AG09309 (cell line): Measurements from ENCODE around the gene TBL1X.

Source experiments
- DNase-seq: peaks from one replicate; pipeline ENCODE4 v3.0.0-alpha.2; 2010; ENCODE audit warnings: low read depth
- H3K4me3 ChIP-seq: 2 replicates; pipeline ENCODE4 v1.5.1; 2011; ENCODE audit warnings: mild to moderate bottlenecking, low read depth, low read length, moderate library complexity; ENCODE audit not compliant: control insufficient read depth
- TF ChIP-seq, protein P1 (sequence below): IDR thresholded peaks from 2 replicates; pipeline ENCODE4 v1.5.1; 2011; ENCODE audit warnings: mild to moderate bottlenecking, low read depth, low read length, inconsistent platforms; ENCODE audit not compliant: insufficient read depth, control insufficient read depth; ENCODE audit errors: missing control alignments

Gene TBL1X

DNA sequence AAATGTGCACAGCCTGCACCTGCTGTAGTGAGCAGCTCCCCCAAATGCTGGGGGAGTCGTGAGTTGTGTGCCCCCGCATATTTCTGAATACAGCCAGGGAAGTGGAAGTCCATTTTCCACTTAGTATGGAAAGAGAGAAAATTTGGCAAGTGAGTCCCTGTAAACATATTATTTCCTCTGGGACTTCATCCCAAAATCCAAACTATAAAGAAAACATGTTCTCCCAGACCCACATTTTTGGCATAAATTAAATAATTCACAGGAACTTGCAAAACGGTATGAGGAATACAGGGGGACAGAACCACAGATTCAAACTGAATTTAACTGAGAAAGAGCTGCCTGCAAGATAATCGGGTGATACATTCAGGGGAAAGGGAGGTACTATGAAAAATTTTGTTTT lies 193.6 kb downstream of the TBL1X start:
- TF ChIP-seq, protein P1, sequence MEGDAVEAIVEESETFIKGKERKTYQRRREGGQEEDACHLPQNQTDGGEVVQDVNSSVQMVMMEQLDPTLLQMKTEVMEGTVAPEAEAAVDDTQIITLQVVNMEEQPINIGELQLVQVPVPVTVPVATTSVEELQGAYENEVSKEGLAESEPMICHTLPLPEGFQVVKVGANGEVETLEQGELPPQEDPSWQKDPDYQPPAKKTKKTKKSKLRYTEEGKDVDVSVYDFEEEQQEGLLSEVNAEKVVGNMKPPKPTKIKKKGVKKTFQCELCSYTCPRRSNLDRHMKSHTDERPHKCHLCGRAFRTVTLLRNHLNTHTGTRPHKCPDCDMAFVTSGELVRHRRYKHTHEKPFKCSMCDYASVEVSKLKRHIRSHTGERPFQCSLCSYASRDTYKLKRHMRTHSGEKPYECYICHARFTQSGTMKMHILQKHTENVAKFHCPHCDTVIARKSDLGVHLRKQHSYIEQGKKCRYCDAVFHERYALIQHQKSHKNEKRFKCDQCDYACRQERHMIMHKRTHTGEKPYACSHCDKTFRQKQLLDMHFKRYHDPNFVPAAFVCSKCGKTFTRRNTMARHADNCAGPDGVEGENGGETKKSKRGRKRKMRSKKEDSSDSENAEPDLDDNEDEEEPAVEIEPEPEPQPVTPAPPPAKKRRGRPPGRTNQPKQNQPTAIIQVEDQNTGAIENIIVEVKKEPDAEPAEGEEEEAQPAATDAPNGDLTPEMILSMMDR, result no peak
- H3K4me3 ChIP-seq, result no peak overlapping the region
- no peak for DNase-seq

DNA sequence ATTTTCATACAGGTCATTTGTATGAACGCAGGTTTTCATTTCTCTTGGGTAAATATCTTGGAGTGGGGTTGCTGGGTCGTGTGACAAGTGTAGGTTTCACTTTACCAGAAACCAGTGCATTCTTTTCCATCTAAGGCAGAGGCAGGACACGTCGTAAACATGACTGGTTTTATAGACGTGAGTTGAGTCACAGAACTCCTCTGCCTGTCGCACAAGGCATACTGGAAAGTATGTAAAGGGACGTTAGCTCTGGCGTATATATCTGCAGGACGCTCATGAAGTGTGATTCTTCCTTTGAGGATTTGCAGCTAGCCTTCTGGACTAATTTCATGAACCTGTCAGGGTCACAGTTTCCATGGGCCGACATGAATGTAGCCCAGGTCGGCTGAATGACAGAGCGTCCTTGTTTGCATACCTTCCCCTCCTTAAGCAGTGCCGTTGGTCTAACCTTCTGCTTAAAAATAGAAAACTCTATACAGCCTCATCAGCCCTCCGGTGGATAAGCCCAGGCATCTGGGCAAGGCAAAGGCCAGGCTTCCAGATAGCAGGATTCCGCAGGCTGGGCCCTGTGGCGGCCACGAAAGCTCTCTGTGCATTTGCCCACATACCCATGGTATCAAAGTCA lies 194.8 kb downstream of the TBL1X start:
- H3K4me3 ChIP-seq, result no peak overlapping the region
- TF ChIP-seq, protein P1, result no peak
- no peak for DNase-seq

DNA sequence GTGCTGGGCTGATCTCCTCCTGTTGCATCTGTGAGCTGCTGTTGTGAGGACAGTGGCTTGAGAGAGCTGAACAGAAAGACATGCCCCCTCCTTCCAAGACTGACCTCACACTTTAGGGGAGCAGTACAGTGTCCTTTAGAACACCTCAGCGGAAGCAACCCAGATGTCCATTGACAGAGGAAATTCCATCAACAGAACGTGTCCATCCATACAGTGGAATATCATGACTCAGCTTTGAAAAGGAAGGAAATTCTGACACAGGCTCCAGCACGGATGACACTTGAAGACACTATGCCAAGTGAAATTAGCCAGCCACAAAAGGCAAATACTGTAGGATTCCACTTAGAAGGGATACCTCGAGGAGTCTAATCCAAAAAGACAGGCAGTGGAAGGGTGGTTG lies 197.3 kb downstream of the TBL1X start:
- H3K4me3 ChIP-seq, result no peak overlapping the region
- TF ChIP-seq, protein P1, result no peak
- DNase-seq, result peak; percentile 25

DNA sequence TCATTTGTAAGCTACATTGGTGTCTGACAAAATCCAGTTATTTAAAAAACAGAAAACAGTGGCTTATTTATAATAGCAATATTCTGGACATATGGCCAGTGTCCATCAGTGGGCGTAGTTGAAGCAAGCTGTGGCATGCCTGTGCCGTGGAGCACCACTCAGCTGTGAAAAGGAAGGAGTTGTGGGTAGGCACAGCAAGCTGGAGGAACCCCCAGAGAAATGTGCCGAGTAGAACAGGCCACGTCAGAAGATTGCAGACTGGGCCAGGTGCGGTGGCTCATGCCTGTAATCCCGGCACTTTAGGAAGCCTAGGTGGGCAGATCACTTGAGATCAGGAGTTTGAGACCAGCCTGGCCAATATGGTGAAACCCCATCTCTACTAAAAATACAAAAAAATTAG lies 198.4 kb downstream of the TBL1X start:
- TF ChIP-seq, protein P1, result no peak
- no peak for DNase-seq
- no peak overlapping the region for H3K4me3 ChIP-seq

DNA sequence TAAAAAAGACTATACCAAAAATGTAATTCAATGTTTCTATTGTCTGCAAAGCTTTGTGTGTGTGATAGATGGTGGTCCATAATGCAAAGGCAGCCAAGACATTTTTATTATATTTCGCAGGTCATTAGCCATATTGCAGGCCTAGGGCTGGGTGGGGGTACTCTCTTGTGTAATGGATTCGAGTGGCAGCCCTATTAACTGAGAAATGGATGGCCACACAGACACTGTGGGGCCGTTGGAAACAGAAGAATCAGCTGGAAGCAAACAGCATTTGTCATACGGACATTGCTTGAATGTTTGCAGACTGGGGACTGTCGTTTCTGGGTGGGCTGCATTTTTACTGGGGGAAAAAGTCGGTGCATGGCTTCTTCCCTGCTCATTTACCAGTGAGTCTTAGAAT lies 199.4 kb downstream of the TBL1X start:
- H3K4me3 ChIP-seq, result no peak overlapping the region
- TF ChIP-seq, protein P1, result no peak
- DNase-seq, result no peak

DNA sequence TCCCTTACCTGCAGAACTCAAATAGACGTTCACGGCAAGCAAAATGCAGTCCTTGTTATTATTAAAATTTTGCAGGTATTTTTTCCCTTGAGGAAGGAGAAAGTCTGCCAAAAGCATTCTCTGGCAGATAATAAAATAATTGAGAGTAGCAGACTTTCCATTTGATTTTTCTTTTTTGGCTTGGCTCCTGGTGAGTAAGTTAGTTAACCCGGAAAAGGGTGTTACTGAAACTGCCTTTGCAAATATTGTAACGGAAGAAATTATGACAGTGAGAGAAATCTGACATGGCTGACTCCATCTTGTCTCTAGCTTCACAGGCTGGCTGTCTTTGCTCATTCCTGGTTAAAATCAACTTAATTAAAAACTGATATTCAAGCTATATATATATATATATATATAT lies 200.3 kb downstream of the TBL1X start:
- TF ChIP-seq, protein P1, result no peak
- no peak overlapping the region for H3K4me3 ChIP-seq
- DNase-seq, result no peak

DNA sequence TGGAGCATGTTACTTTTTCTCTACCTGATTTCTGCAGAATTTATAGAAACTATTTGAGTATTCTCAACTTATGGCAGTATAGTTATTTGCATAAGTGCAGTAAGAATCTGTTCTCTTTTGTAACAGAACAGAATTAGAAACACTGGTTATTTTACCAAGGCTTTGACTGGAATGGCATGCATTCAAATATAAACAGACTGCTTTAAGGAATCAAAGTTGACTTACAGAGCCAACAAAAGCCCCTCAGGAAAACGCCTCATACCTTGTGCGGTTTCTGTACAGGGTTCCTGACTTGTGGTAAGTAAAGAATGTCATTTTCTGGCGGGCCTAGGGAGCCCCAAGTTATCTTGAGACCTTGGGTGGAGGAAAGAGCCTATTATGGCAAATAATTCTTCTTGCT lies 203.7 kb downstream of the TBL1X start:
- H3K4me3 ChIP-seq, result no peak overlapping the region
- TF ChIP-seq, protein P1, result no peak
- no peak for DNase-seq
